H9 (cell line): ENCODE measurements around the gene MYOD1. TPM values are rescaled to one million over a fixed set of nuclear protein-coding genes. Genes with fewer than 3 reads are reported as not detected.

Source experiments
- DNase-seq: peaks from one replicate; pipeline ENCODE4 v3.0.0-alpha.2; 2017
- H2AFZ ChIP-seq: one replicate; pipeline ENCODE4 v1.6.1; 2013; ENCODE audit warnings: mild to moderate bottlenecking, low read length, control low read depth, moderate library complexity
- H2AK5ac ChIP-seq: 2 replicates; pipeline ENCODE4 v1.6.1; 2013; ENCODE audit warnings: low read length, control low read depth, mixed read lengths; ENCODE audit not compliant: insufficient read length
- H2BK120ac ChIP-seq: one replicate; pipeline ENCODE4 v1.6.1; 2013; ENCODE audit warnings: low read depth, mild to moderate bottlenecking, low read length, control low read depth, inconsistent platforms; ENCODE audit not compliant: poor library complexity, severe bottlenecking
- H2BK12ac ChIP-seq: 2 replicates; pipeline ENCODE4 v1.6.1; 2013; ENCODE audit warnings: low read length, control low read depth, mixed read lengths, low read depth; ENCODE audit not compliant: insufficient read length
- H2BK15ac ChIP-seq: 2 replicates; pipeline ENCODE4 v1.6.1; 2013; ENCODE audit warnings: low read depth, low read length, control low read depth
- H2BK20ac ChIP-seq: one replicate; pipeline ENCODE4 v1.6.1; 2013; ENCODE audit warnings: low read depth, mild to moderate bottlenecking, low read length, control low read depth, inconsistent platforms; ENCODE audit not compliant: poor library complexity, severe bottlenecking
- H2BK5ac ChIP-seq: 2 replicates; pipeline ENCODE4 v1.6.1; 2013; ENCODE audit warnings: low read length, control low read depth, mixed read lengths; ENCODE audit not compliant: insufficient read length
- H3K14ac ChIP-seq: 2 replicates; pipeline ENCODE4 v1.6.1; 2013; ENCODE audit warnings: low read length, control low read depth; ENCODE audit not compliant: insufficient read depth
- H3K18ac ChIP-seq: 2 replicates; pipeline ENCODE4 v1.6.1; 2013; ENCODE audit warnings: low read depth, mild to moderate bottlenecking, mixed read lengths, low read length, control low read depth; ENCODE audit not compliant: insufficient read length
- H3K23ac ChIP-seq: 2 replicates; pipeline ENCODE4 v1.6.1; 2013; ENCODE audit warnings: low read length, control low read depth, mixed read lengths, low read depth; ENCODE audit not compliant: insufficient read length
- H3K23me2 ChIP-seq: 2 replicates; pipeline ENCODE4 v1.6.1; 2013; ENCODE audit warnings: low read depth, mild to moderate bottlenecking, mixed read lengths, low read length, control low read depth; ENCODE audit not compliant: insufficient read length, poor library complexity, severe bottlenecking
- H3K27ac ChIP-seq: 2 replicates; pipeline ENCODE4 v1.5.1; 2013; ENCODE audit warnings: low read length, control low read depth, mixed read lengths, low read depth; ENCODE audit not compliant: insufficient read length
- H3K27me3 ChIP-seq: 2 replicates; pipeline ENCODE4 v1.6.1; 2013; ENCODE audit warnings: low read length, control low read depth, inconsistent platforms; ENCODE audit not compliant: insufficient read depth
- H3K4ac ChIP-seq: 2 replicates; pipeline ENCODE4 v1.6.1; 2013; ENCODE audit warnings: low read depth, mild to moderate bottlenecking, control low read depth, inconsistent platforms, low read length, moderate library complexity
- H3K4me1 ChIP-seq: 2 replicates; pipeline ENCODE4 v1.6.1; 2013; ENCODE audit warnings: low read length, control low read depth, inconsistent platforms; ENCODE audit not compliant: insufficient read depth
- H3K4me2 ChIP-seq: 2 replicates; pipeline ENCODE4 v1.6.1; 2013; ENCODE audit warnings: low read length, control low read depth, mixed read lengths; ENCODE audit not compliant: insufficient read length, insufficient read depth
- H3K56ac ChIP-seq: 2 replicates; pipeline ENCODE4 v1.6.1; 2013; ENCODE audit warnings: low read depth, mild to moderate bottlenecking, mixed read lengths, low read length, control low read depth; ENCODE audit not compliant: insufficient read length
- H3K79me1 ChIP-seq: 2 replicates; pipeline ENCODE4 v1.6.1; 2013; ENCODE audit warnings: low read depth, mild to moderate bottlenecking, moderate library complexity, low read length, control low read depth, inconsistent platforms; ENCODE audit not compliant: insufficient read depth, poor library complexity, severe bottlenecking
- H3K79me2 ChIP-seq: 2 replicates; pipeline ENCODE4 v1.6.1; 2013; ENCODE audit warnings: low read length, control low read depth, inconsistent platforms; ENCODE audit not compliant: insufficient read depth
- H3K9ac ChIP-seq: 2 replicates; pipeline ENCODE4 v1.6.1; 2013; ENCODE audit warnings: low read length, control low read depth, mixed read lengths; ENCODE audit not compliant: insufficient read length; ENCODE audit errors: extremely low read depth
- H3K9me3 ChIP-seq: one replicate; pipeline ENCODE4 v1.6.1; 2013; ENCODE audit warnings: low read depth, low read length, inconsistent platforms; ENCODE audit not compliant: control insufficient read depth
- H3T11ph ChIP-seq: one replicate; pipeline ENCODE4 v1.6.1; 2013; ENCODE audit warnings: mild to moderate bottlenecking, low read length, control low read depth, inconsistent platforms
- H4K20me1 ChIP-seq: one replicate; pipeline ENCODE4 v1.6.1; 2013; ENCODE audit not compliant: control insufficient read depth, insufficient read length, insufficient read depth
- H4K5ac ChIP-seq: 2 replicates; pipeline ENCODE4 v1.6.1; 2013; ENCODE audit warnings: low read depth, mild to moderate bottlenecking, mixed read lengths, low read length, control low read depth; ENCODE audit not compliant: insufficient read length
- H4K8ac ChIP-seq: replicated peaks from 2 replicates; pipeline ENCODE4 v1.6.1; 2013; ENCODE audit warnings: low read length, control low read depth, mixed read lengths, low read depth; ENCODE audit not compliant: insufficient read length
- H4K91ac ChIP-seq: 2 replicates; pipeline ENCODE4 v1.6.1; 2013; ENCODE audit warnings: low read depth, mild to moderate bottlenecking, moderate library complexity, mixed read lengths, low read length, control low read depth; ENCODE audit not compliant: insufficient read length
- H3K27ac Mint-ChIP-seq, 3 experiments: 2 replicates in 2 of 3; 3 replicates in 1 of 3; pipeline ENCODE4 v1.8.0; 2020 to 2021; ENCODE audit warnings: mixed read lengths in 3 of 3, mild to moderate bottlenecking in 1 of 3, moderate library complexity in 1 of 3
- H3K27me3 Mint-ChIP-seq: 2 replicates; pipeline ENCODE4 v1.8.0; 2021; ENCODE audit warnings: low read depth, mild to moderate bottlenecking, moderate library complexity, mixed read lengths
- H3K36me3 Mint-ChIP-seq, 3 experiments: 2 replicates in 2 of 3; 3 replicates in 1 of 3; pipeline ENCODE4 v1.8.0; 2020 to 2021; ENCODE audit warnings: low read depth in 3 of 3, mixed read lengths in 3 of 3; ENCODE audit not compliant: insufficient read depth in 1 of 3
- H3K4me1 Mint-ChIP-seq, 2 experiments: 2 replicates each; pipeline ENCODE4 v1.8.0; 2020; ENCODE audit warnings: mixed read lengths in 2 of 2
- H3K4me3 Mint-ChIP-seq, 2 experiments: 2 replicates in 1 of 2; 3 replicates in 1 of 2; pipeline ENCODE4 v1.8.0; 2020 to 2021; ENCODE audit warnings: mild to moderate bottlenecking in 2 of 2, mixed read lengths in 2 of 2, moderate library complexity in 1 of 2
- H3K9me3 Mint-ChIP-seq, 2 experiments: 2 replicates in 1 of 2; 3 replicates in 1 of 2; pipeline ENCODE4 v1.8.0; 2020; ENCODE audit warnings: mild to moderate bottlenecking in 2 of 2, mixed read lengths in 2 of 2, moderate library complexity in 1 of 2
- CTCF ChIP-seq: fragments of 200-600 bp; sonication (generic); conservative IDR thresholded peaks from 3 replicates; pipeline ENCODE4 v1.8.0; 2021; ENCODE audit warnings: antibody characterized with exemption, mild to moderate bottlenecking
- WGBS: extraction: QIAGEN DNeasy Blood & Tissue Kit; methylation state at CpG from one replicate; pipeline ENCODE4 v1.1.7; 2013; ENCODE audit warnings: missing lambda C conversion rate, low lambda C conversion rate, mixed read lengths; ENCODE audit not compliant: insufficient read length; ENCODE audit errors: extremely low coverage; 5-methylcytosine and 5-hydroxymethylcytosine counted together
- total RNA-seq: library from RNA; stranded (reverse); gene quantifications from 2 replicates; pipeline ENCODE4 v1.2.1, GENCODE V29; 2021

The MYOD1 gene
- total RNA-seq, 1 experiment from 2014 or later: not detected

GRCh38 chr11:17765356-17766072, 46.1 kb downstream of the MYOD1 start:
- Histone ChIP-seq H4K20me1 (no peaks in the 10 kb centered on the region), H3T11ph (no peak overlapping the region), H2AK5ac (no peak overlapping the region), H3K4ac (no peak overlapping the region), H3K79me2 (no peaks in the 10 kb centered on the region), H3K18ac (no peak overlapping the region), H2BK120ac (no peak overlapping the region), H3K23me2 (no peaks in the 10 kb centered on the region), H3K23ac (no peak overlapping the region), H3K4me1 (no peaks in the 10 kb centered on the region), H2BK20ac (no peak overlapping the region), H3K56ac (no peak overlapping the region), H2BK5ac (no peak overlapping the region), H3K79me1 (no peaks in the 10 kb centered on the region), H4K91ac (no peak overlapping the region), H3K27ac (no peak overlapping the region), H3K4me2 (no peak overlapping the region), H4K8ac (no peak overlapping the region), H2BK12ac (no peak overlapping the region), H4K5ac (no peak overlapping the region), H2AFZ (no peak overlapping the region), H3K9ac (no peak overlapping the region), H3K9me3 (no peaks in the 10 kb centered on the region), H3K27me3 (no peaks in the 10 kb centered on the region), H3K14ac (no peak overlapping the region), H2BK15ac (no peak overlapping the region)
- Mint-ChIP-seq H3K27me3 (peaks cover 2% of the 10 kb centered on the region), H3K4me3 (no peak overlapping the region), H3K36me3 (no peaks in the 10 kb centered on the region), H3K9me3 (no peaks in the 10 kb centered on the region; a peak in 2 of 5 replicates), H3K4me1 (peaks cover 6 to 16% of the 10 kb centered on the region in 2 experiments), H3K27ac (peak overlapping the region in 1 of 3 experiments; percentile 60; a peak in 1 of 7 replicates)
- no CpG with 5 or more reads among the region's 13 CpGs for WGBS
- DNase-seq: no peak
- TF ChIP-seq CTCF: no peak
